Measurements from ENCODE around the gene PARVB. TPM values are rescaled to one million over a fixed set of nuclear protein-coding genes. Genes with fewer than 3 reads are reported as not detected.
"Not testable (repeated sequence)": the region's sequence is repeated elsewhere in the genome, so short reads cannot be mapped to it uniquely, and the experiment has no call there.

PARVB gene
- total RNA-seq, 1 experiment from 2014 or later, result 86.6 TPM

DNA sequence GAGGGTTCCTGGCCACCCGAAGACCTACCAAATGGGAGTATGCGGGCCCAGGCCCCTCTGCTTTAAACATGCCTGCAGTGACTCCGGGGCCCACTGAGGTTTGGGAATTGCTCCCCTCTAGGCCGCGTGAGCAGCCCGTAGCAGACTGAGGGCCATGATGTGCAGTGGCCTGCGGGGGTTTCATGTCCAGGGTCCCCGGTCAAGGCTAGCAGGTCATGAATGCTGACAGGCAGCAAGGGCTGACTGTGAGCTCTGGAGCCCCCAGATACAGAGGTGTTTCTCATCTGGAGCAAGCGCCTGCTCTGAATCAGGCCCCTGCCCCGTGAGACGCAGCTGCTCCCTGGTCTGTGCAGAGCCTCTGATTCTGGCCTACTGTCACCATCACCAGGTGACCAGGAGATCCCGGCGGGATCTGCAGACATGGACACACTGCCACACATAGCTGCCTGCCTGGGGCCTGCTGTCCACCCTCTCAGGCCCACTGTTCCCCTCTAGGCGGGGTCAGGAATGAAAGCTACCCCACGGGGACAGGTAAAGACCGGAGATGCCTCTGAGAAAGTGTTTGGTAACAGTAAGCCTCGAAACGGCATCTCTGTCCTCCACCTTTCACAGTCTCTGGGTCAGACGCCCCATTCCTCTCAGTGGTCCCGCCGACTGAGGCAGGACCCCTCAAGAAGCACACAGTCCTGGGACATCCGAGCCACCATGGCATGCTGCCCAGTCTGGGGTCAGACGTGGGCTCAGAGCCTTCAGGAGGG is 73.3 kb downstream of the PARVB start:
- no peak for DNase-seq (ENCODE audit: low spot score)
- in situ Hi-C loops (cut with HindIII; ENCODE audit: low sequenced_read_pairs), result no loop called here

DNA sequence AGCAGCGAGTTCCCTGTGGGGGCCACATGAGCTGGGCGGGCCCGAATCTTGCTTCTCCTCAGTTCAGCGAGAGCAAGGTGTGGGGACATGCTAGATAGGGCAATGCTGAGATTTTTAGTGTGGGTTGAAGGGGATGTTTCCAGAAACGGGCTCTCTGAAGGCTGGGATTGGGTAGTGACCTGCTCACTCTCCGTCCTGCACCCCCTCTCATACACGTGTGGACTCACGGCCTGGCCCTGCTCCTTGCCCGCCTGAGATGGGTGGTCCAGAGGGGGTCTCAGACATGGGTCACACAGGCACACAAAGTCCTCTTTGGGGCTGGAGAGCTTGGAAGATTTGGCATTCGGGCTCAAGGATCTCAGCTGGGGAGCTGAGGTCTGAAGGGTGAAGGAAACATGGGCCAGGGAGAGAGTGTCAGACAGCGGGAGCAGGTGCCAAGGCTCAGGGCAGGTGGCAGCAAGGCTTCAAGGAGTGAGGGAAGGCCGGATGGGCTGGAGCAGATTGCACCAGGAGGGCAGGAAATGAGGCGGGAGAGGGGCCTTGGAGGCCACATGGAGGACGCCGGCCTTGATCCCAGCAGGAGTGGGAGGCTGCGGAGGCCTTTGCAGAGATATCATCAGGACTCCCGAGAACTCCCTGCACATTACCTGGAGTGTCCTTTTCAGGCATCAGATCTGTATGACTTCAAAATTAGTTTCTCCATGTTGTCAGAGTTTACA is 74.1 kb downstream of the PARVB start:
- in situ Hi-C loops (cut with HindIII; ENCODE audit: low sequenced_read_pairs), result no loop called here
- DNase-seq (ENCODE audit: low spot score), result peak; percentile 66

DNA sequence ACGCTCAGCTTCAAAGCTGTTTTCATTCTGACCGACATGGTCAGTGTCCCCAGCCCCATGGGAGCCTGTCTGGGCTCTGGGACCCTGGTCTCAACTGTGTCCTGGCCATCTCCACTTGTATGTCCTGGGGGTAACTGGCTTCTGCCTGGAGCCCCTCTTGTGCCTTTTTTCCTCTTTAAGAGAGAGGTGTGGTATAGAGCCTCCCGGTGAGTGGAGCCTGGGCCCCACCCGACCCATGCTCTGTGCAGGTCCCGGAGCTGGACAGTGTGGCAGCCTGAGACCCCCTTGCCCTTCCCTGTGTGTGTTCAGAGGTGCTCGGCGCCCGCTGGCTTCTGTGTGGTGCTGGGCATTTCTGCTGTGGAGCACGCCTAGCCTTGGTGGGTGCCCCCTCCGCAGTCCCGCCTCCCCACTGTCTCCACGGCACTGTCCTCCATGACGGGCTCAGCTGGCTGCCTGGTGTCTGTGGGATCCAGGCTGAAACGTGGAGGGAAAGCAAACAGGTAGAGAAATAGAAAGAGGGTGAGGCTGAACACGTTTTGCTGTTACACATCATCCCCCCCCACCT is 74.9 kb downstream of the PARVB start:
- no peak for DNase-seq (ENCODE audit: low spot score)
- in situ Hi-C loops (cut with HindIII; ENCODE audit: low sequenced_read_pairs), result no loop called here

DNA sequence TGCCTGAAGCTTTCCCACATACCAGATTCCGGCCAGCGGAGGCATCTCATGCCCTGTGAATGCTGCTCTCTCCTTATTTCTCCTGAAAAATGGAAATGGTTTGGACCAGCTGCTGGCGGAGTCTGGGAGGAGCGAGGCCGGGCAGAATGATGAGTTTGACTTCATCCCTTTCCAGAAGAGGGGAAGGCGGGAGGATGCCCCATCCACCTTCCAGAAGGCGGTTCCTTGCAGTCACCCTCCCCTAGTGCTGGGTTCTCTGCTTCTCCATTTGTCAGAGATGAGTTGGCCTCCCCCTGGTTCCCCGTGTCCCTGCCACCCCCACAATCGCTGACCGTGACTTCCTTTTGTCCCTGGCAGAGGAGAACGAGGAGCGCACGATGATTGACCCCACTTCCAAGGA is 75.6 kb downstream of the PARVB start:
- no peak for DNase-seq (ENCODE audit: low spot score)
- in situ Hi-C loops (cut with HindIII; ENCODE audit: low sequenced_read_pairs), result no loop called here

DNA sequence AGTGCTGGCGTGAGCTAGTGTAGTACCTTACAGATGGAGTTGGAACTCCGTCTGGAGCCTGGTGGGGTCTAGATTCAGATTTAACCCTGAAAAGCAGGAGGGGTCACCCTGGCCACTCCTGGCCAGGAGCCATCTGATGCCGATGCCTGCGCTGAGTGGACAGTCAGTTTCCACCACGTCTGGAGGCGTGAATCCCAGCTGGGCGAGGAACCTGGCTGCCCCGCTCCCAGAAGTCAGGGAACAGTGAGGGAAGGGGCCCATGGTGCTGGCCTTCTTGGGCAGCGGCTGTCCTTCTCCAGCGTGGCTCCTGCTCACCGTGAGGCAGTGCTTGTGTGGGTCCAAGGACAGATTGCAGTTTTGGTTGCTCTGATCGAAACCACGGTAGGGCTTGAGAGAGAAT is 76.3 kb downstream of the PARVB start:
- in situ Hi-C loops (cut with HindIII; ENCODE audit: low sequenced_read_pairs), result no loop called here
- no peak for DNase-seq (ENCODE audit: low spot score)

DNA sequence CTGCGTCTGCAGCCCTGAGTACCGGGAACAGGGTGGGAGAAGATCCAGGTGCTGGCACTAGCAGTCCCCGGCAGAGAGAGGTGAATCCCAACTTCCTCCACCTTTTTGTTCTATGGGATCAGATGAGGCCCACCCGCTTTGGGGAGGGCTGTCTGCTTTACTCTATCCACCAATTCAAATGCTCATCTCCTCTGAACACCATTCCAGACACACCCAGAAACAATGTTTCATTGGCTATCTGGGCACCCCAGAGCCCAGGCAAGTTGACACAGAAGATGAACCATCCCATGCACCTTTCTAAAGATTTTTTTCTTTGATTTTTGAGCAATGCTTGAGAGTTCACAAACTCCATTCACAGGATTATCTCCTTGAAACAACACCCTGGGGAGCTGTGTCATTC is 78.0 kb downstream of the PARVB start:
- in situ Hi-C loops (cut with HindIII; ENCODE audit: low sequenced_read_pairs), result no loop called here
- no peak for DNase-seq (ENCODE audit: low spot score)

DNA sequence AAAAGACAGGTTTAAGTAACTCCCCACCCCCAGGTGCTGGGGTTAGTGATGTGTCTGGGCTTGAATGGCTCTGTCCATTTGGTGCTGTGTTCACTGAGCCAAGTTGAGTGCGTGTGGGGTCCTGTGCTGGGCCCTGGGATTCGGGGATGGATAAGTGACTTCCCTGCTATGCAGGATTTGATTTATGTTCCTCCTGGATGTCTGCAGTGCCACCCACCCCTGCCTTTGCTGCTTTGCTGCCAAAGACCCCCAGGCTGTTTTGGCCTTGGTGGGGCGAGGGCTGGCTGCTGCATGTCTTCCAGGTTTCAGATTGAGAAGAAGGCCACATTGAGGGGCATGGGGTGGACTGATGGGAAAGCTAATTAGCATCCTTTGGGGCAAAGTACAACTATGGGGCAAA is 78.8 kb downstream of the PARVB start:
- DNase-seq (ENCODE audit: low spot score), result no peak
- in situ Hi-C loops (cut with HindIII; ENCODE audit: low sequenced_read_pairs), result no loop called here

DNA sequence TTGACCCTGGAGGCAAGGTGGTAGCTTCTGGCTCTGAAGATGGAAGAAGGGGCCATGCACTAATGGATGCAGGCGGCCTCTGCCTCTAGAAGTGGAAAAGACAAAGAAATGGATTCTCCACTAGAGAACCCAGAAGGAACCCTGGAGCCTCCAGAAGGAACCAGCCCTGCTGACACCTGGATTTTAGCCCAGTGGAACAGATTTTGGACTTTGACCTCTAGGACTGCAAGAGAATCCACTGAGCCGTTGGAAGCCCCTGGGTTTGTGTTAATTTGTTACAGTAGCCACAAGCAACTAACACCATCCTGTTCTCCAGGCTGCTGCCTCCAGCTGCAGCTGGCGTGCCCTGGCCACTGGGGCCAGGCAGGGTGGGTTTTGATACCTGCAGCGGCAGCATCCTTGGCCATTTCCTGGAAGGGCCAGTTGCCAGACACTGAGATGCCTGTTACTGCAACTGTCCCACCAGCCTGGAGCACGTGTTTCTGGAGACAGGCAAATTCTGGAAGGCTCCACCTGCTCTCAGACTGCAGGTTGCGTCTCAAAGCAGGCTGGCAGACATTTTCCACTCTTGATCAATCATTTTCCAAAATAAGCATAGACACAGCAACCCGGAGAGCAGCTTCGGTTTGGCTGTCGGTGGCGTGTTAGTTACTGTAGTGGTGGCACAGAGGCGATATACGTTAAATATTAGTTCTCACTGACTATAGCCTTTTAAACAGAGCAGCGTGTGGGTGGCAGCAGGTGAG is 79.8 kb downstream of the PARVB start:
- in situ Hi-C loops (cut with HindIII; ENCODE audit: low sequenced_read_pairs), result no loop called here
- DNase-seq (ENCODE audit: low spot score), result no peak

DNA sequence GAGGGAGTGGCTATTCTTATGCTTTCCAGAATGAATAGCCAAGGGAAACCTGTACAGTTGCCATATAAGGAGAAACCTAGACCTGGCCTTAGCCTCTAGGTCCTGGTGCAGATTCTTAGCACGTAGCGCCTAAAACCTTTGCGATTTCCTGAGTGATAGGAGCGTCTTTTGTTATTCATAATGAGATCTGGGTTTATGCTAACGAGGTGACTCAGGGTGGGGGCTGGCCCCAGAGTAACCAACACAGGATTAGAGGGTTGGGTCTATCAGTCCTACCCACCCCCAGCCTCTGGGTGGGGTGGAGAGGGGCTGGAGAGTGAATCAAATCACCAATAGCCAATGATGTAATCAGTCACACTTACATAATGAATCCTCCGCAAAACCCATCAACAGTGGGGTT is 83.2 kb downstream of the PARVB start:
- in situ Hi-C loops (cut with HindIII; ENCODE audit: low sequenced_read_pairs), result no loop called here
- no peak for DNase-seq (ENCODE audit: low spot score)

DNA sequence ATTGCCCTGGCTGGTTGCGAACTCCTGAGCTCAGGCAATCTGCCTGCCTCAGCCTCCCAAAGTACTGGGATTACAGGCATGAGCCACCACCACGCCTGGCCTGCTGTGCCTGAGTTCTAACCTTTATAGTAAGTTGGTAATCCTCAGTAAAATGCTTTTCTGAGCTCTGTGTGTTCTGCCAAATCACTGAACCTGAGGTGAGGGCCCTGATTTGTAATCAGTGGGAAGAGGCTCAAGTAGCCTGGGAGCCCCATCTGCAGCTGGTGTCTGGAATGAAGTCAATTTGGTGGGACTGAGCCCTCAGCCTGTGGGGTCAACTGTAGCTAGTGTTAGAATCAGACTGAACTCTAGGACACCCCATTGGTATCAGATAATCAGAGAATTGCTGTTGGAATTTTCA is 84.0 kb downstream of the PARVB start:
- in situ Hi-C loops (cut with HindIII; ENCODE audit: low sequenced_read_pairs), result no loop called here
- no peak for DNase-seq (ENCODE audit: low spot score)

DNA sequence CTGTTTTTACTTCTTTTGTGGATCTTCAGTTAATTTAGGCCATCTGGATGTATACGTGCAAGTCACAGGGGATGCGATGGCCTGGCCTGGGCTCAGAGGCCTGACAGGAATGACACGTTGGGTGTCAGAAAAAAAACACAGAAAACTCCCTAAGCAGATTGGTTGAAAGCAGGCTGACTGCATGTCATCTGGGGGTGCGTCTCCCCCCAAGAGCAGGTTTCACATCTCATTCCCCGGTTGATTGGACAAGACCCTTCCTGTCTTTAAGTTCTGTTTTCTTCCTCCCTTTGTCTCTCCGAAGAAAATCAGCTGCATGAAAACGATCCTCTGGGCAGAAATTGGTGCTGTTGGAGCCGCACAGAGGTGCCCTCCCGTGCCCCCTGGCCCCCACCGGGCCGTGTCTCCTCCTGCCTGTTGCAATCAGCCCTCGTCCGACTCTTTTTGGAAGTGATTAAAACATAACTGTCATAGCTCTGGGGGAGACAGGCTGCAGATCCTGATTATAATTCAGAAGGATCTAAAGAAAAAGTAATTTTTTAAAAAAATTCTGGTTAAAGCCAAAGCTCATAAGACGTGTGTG is 84.8 kb downstream of the PARVB start:
- in situ Hi-C loops (cut with HindIII; ENCODE audit: low sequenced_read_pairs), result no loop called here
- DNase-seq (ENCODE audit: low spot score), result no peak

DNA sequence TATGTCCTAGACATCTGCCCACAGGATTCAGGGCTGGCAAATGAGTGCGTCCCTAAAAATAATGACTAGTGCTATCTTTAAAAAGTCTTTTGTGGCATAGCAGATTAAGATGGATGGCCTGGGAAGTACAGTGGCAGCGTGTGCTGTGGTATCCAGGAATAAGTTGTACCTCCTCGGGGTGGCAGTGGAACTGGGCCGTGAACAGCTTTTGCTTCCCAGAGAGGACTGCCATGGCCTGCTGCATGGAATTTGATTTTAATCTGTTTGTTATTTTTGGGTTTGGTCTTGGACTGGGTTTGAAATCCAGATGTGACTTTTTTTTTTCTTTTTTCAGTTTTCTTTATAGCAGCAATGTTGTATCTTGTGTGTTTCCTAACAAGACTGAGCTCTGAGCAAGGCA is 85.3 kb downstream of the PARVB start:
- DNase-seq (ENCODE audit: low spot score), result no peak
- in situ Hi-C loops (cut with HindIII; ENCODE audit: low sequenced_read_pairs), result no loop called here

DNA sequence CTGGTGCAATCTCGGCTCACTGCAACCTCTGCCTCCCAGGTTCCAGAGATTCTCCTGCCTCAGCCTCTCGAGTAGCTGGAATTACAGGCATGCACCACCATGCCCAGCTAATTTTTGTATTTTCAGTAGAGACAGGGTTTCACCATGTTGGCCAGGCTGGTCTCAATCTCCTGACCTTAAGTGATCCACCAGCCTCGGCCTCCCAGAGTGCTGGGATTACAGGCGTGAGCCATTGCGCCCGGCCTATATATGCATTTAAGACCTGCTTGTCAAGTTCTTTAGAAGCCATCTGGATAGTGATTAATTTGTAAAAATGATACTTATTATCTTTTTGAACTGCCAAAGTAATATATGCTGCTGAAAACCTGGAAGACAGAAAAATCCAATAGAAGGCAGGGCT is 86.6 kb downstream of the PARVB start:
- in situ Hi-C loops (cut with HindIII; ENCODE audit: low sequenced_read_pairs); DNase-seq (ENCODE audit: low spot score): not testable (repeated sequence)

DNA sequence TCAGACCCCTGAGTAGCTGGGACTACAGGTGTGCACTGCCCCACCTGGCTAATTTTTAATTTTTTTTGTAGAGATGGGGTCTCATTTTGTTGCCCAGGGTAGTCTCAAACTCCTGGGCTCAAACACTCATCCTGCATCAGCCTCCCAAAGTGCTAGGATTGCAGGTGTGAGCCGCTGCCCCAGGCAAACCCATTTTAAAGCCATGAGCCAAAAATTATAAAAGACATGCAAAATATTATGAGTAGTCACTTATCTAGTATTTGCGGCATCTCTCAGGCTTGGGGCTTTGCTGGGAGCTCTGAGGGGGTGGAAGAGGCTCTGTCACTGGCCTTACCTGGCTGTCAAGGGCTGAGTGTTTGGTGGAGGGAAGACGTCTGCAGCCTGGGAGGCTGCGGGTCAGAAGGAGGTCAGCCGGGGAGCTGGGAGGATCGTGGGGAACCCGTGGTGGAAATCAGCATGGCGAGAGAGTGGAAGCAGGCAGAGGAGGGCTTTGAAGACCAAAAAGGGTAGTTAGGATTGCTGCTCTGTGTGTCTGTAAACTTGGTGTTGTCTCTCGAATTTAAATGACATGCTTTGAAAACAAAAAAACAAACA is 87.6 kb downstream of the PARVB start:
- in situ Hi-C loops (cut with HindIII; ENCODE audit: low sequenced_read_pairs), result no loop called here
- DNase-seq (ENCODE audit: low spot score), result no peak

DNA sequence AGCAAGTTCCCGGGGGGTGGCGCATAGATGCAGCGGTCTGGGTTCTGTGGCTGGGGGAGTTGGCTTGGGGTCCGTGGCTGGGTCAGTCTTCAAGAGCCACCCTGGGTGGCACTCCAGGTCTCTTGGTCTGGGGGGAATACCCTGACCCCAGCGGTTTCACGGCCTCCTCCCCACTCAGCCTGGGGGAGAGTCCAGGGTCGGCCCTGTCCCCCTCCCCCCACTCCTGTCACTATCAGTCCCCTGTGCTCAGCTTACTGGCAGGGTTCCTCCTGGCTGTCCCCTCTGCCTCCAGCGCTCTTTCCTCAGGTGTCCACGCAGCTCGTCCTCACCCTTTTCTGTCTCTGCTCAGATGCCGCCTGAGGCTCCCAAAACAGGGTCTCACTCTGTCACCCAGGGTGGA is 88.1 kb downstream of the PARVB start:
- in situ Hi-C loops (cut with HindIII; ENCODE audit: low sequenced_read_pairs), result no loop called here
- no peak for DNase-seq (ENCODE audit: low spot score)

DNA sequence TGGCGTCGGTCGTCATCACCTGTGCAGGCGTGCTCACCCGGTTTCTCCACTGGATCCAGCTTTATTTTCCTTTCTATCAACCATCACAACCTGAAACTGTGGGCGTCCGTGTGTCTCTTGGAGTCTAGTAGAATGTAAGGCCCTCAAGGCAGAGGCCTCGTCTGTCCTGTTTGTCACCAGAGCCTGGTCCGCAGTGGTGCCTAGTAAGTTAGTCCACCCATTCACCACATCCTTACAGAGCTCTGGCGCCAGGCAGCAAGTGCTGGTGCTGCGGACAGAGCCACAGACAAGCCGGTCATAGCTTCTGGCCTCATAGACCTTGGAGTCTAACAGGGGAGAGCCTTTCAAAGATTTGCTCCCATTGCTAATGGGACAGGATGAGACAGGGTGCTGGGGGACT is 92.2 kb downstream of the PARVB start:
- in situ Hi-C loops (cut with HindIII; ENCODE audit: low sequenced_read_pairs), result no loop called here
- no peak for DNase-seq (ENCODE audit: low spot score)

DNA sequence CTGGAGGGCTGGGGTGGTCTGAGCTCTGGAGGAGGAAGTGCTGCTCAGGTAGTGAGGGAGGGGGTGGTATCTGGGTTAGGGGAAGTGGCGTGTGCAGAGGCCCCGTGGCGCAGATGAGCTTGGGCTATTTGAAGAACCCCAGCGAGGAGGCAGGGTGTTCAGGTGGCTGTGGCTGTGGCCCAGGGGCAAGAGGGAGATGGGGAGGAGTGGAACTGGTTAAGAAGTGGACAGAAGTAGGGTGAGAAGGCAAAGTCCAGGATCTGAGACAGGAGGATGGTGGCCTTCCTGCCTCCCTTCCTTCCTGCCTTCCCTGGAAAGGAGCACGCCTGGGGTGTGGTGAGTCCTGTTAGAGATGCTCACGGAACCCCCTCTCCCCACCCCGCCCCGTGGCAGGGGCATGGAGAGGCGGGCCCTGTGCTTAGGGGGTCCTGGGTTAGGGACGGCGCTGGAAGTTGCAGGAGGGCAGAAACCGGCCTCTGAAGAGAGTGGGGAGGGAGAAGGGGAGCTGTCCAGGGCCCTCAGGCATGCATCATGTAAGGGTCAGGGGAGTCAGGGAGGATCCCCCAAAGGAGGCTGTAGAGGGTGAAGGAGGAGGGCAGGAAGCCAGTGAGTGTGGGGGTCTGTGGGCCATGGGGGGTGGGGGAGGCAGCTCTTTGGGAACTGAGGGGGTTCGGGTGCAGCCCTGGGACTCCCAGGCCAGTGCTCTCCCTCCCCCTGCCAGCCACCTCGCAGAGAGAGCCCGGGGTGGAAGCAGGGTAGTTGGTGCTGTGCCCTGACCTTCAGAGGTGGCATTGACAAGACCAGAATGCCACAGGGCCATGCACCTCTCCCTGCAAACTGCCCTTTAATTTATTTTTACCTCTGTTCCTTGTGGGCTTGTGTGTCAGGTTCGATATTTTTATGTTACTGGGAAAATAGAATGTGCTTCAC is 92.9 kb downstream of the PARVB start:
- no peak for DNase-seq (ENCODE audit: low spot score)
- in situ Hi-C loops (cut with HindIII; ENCODE audit: low sequenced_read_pairs), result no loop called here

DNA sequence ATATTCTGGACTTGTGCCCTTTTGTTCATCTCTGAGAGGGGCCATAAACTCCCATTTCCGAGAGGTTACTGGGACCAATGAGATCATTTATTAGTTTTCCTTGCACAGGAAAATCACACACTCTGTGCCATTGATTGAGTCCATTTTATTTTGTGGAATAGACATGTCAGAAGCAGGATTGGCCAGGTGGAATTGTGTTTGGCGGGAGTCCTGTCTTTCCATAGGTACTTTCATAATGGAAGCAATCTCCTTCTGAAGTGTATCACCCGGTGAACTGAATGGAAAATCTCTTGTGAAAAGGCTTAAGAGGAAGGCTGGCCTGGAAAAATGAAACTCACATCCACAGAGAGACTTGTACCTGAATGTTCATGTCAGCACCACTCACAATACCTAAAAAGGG is 93.6 kb downstream of the PARVB start:
- in situ Hi-C loops (cut with HindIII; ENCODE audit: low sequenced_read_pairs), result no loop called here
- no peak for DNase-seq (ENCODE audit: low spot score)
